HG03159 (cell line): ENCODE data around the gene UGT2B11.
"Not testable (repeated sequence)": the region's sequence is repeated elsewhere in the genome, so short reads cannot be mapped to it uniquely, and the experiment has no call there.

Source experiments
- ATAC-seq: cut with Tn5 transposase; IDR thresholded peaks from one replicate; pipeline ENCODE4 v1.9.1; 2021; ENCODE audit warnings: mild to moderate bottlenecking, moderate library complexity; ENCODE audit not compliant: unreplicated experiment

Gene UGT2B11

DNA sequence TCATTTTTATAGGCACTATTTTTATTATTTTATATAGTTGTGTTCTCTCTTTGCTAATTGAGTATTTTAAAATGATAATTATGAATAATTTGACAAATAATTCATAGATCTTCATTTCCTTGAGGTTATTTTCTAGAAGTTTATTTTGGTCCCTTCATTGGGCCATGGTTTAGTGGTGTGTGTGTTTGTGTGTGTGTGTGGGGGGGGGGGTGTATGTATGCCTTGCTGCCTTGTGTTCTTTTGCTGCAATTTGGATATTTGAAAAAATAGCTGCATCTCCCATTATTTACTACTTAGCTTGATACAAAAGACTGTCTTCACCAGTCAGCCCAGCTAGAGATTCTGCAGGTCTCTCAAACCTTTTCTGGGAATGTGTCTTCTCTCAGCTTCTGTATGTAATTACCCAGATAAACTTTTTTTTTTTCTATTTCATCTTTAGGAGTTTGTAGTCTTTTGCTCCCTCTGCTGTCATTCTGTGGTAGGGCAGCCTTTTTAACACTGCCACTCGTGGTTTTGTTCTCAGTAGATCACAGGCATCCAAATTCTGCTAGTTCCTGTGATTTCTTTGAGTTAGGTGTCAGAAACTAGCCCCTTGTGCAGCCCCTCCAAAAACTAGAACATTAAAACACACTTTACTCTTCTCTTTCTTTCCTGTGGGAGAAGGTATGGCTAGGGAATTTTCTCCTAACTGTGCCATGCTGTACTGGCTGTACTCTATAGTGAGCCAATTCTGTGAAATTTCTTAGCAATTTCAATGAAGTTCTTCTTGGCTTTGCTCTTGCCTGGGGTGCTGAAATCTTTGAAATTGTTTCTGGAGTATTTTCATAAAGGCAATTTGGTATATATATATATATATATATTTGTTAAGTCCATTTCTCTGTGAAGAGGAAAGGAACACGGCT lies 44.1 kb downstream of the UGT2B11 start:
- ATAC-seq: peak; percentile 91

DNA sequence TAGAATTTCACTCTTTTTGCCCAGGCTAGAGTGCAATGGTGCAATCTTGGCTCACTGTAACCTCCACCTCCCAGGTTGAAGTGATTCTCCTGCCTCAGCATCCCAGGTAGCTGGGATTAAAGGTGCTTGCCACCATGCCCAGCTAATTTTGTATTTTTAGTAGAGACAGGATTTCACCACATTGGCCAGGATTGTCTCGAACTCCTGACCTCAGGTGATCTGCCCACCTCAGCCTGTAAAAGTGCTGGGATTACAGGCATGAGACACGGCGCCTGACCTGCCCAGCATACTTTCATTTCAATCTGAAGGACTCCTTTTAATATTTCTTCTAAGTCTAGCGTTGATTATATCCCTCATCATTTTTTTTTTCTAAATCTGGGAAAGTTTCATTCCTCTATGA lies 45.4 kb downstream of the UGT2B11 start:
- ATAC-seq: not testable (repeated sequence)

DNA sequence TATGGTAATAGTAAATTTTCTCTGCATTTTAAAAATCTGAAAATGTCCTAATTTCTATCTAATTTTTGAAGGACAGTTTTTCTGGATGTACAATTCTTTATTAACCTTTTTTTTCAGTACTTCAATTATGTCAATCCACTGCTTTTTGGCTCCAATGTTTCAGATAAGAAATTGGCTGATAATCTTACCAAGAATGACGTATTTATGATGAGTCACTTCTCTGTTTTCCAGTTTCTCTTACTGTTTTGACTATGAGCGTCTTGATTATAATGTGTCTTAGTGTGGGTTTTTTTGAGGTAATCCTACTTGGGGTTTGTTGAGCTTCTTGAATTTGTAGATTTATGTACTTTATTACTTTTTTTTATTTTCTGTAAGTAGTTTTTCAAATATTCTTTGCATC lies 47.2 kb downstream of the UGT2B11 start:
- no peak for ATAC-seq

DNA sequence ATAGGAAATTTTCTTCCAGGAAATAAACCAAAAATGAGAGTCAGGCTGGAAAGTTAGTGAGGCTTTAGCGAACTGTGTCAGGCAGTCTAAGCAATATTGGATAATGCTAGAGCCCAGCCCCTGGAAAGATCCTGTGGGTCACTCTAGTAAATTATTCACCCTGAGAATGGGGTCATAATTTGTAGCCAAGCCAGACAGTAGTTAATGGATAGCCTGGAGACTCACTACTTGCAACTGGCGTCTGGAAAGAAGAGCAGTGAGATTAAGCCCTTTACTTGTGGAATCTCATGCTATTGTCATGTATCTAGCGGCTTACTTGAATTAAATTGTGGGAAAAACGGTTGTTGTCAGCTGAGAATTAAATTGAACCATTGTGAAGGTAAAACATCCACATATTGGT lies 48.2 kb downstream of the UGT2B11 start:
- not testable (repeated sequence) for ATAC-seq

DNA sequence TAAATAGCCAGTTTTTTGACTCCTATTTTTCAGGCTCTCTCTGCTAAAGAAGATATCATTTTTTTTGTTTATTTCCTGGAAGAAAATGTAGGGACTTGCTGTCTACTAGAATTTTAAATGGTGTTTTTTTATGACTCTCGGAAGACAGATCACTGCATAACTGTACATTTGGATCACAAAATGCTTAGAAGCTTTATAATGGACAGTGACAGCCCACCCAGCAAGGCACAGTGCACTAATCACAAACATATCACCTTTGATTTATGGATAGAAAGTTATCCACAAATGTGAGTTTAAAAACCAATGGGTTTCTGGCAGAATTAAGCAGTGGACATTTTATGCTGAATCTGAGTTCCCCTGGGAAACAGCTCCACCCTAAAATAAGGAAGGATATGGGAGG lies 48.8 kb downstream of the UGT2B11 start:
- ATAC-seq: not testable (repeated sequence)

DNA sequence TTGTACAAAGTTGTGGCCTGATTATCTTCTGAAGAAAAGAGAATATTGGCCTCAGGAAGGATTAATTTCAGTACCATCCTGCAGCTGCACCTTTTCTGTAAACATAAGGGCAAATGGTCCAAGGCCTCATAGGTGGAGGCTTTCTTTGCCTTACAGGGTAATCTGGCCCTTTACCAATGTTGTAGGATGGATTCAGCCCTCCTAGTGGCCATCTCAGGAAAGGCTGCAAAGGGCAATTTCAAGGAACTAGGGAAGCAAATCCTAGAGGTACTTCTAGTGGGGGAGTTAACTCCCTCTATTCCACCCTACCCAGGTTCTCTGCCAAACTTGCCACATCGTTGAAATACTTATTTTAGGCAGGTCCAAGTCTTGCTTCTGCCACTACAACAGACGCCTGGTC lies 57.6 kb downstream of the UGT2B11 start:
- no peak for ATAC-seq

DNA sequence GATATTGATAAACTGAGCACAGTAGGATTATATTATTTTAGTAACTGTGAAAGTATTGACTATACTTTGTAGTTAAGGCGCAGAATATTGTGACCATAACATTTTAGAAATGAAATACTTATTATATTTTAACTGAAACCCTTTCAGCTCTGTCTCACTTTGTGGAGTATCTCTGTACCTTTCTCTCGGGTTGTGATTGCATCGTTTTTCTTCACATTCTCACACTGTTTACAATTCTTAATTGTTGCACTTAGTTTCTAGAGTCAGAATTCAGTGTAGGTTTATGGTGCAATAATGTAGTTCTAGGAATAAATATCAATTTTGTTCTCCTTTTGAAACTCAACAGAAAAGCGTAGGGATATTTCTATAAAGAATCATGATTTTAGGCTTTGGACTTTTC lies 60.5 kb downstream of the UGT2B11 start:
- no peak for ATAC-seq
